Right cardiac atrium (tissue), 5 donors: ENCODE results near the gene SLC39A7. TPM values are rescaled to one million over a fixed set of nuclear protein-coding genes. Genes with fewer than 3 reads are reported as not detected.

Experiments
- ATAC-seq, 2 donors: fragments of 200-7000 bp; cut with Tn5 transposase; one replicate each; pipeline versions ENCODE4 v1.8.0 to v1.9.1; 2020; ENCODE audit warnings: moderate library complexity in 2 of 2, mild to moderate bottlenecking in 1 of 2
- DNase-seq, 3 donors: peaks; one replicate each; pipeline ENCODE4 v3.0.0-alpha.2; 2020
- H3K27ac ChIP-seq: one replicate; pipeline ENCODE4 v1.5.1; 2013; ENCODE audit warnings: mild to moderate bottlenecking, low read length, control low read depth, moderate library complexity
- H3K27me3 ChIP-seq: one replicate; pipeline ENCODE4 v1.6.1; 2013; ENCODE audit not compliant: control insufficient read depth, insufficient read depth
- H3K4me1 ChIP-seq: one replicate; pipeline ENCODE4 v1.6.1; 2013; ENCODE audit warnings: low read length; ENCODE audit not compliant: control insufficient read depth, insufficient read depth
- H3K4me3 ChIP-seq: one replicate; pipeline ENCODE4 v1.5.1; 2013; ENCODE audit warnings: low read length, control low read depth
- H3K9me3 ChIP-seq: one replicate; pipeline ENCODE4 v1.6.1; 2013; ENCODE audit warnings: low read length; ENCODE audit not compliant: control insufficient read depth
- WGBS: extraction: QIAGEN DNeasy Blood & Tissue Kit; methylation state at CpG from one replicate; pipeline ENCODE4 v1.1.7; 2013; 5-methylcytosine and 5-hydroxymethylcytosine counted together
- intact Hi-C, 4 donors: fragments of 100-400 bp; cut with DNase I; formaldehyde crosslinking; loops; one replicate each; pipeline versions ENCODE4 v1.11.0 to v1.14.0; 2022 to 2023
- polyA plus RNA-seq: library from polyadenylated mRNA; stranded (reverse); fragments of 200-250 nt; gene quantifications from one replicate; pipeline ENCODE4 v1.2.3, GENCODE V29; 2013
- total RNA-seq, 4 donors: library from RNA; stranded (reverse); fragmentation: NEBNext Ultra II Directional; extraction: Animal tissue kit (Norgen Biotek cat#: 25700); gene quantifications; one replicate each; pipeline ENCODE4 v1.2.1, GENCODE V29; 2021
- donor health status: healthy with polysubstance abuse.
- donor health status: DM: no; HTN: yes; CAD: no.
- donor health status: DM: no; HTN: no; CAD: no.
- donor health status: DM: no; HTN: yes; CAD: no; lungs with severe emphysema.
- donor health status: DM: yes; HTN: yes; CAD: no.

The SLC39A7 gene
- total and polyA plus RNA-seq, 5 donors, result 59.0 to 124 (median 78.6) TPM

DNA sequence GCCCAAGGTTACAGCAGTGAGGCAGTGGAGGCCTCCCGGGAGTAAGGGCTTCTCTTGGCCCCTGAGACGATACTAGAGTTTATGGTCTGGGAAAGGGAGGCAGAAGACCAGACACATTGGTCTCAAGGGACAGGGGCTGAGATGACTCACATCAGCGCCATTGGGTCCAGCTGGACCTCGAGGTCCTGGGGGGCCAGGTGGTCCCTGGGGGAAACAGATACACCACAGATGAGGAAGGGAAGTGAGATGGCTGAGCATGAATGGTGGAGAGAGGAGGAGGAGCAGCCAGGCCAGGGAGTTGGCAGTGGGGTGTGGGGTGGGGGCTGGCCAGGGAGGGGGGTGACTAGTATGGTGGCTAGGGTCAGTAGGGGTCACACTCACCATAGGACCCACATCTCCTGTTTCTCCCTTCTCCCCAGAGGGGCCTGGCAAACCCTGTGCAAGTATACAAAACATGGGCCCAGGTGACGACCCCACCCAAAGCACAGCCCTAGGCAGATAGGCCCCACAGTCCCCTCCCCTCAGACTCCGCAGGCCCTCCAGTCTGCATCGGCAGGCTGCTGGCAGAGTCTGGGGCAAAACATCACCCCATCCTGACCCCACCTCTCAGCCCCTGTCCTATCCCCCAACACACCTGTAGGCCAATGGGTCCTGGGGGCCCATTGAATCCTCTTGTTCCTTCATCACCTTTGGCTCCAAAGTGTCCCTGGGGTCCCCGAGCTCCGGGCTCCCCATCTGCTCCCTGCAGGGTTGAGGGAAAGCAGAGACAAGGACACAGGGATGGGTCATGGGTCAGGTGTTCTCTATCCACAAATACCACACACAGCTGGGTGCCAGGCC, 30.3 kb upstream of the SLC39A7 start:
- Histone ChIP-seq H3K4me3 (no peak overlapping the region), H3K27ac (no peak overlapping the region), H3K4me1 (no peaks in the 10 kb centered on the region), H3K9me3 (no peaks in the 10 kb centered on the region), H3K27me3 (no peaks in the 10 kb centered on the region)
- ATAC-seq (no peak), DNase-seq (peak in 2 of 3 donors; percentile 11 to 28)
- intact Hi-C loops, result loop anchor here in 2 of 4 donors (5.0 to 10.0 kb wide), 2 partner anchors 72 to 74 kb away; no protein-coding TSS in a partner anchor
- WGBS, result 86% methylated on average over 9 of the region's 9 CpGs

GRCh38 chr6:33171016-33171879, 29.4 kb upstream of the SLC39A7 start:
- Histone ChIP-seq H3K27ac (no peak overlapping the region), H3K27me3 (no peaks in the 10 kb centered on the region), H3K9me3 (no peaks in the 10 kb centered on the region), H3K4me1 (no peaks in the 10 kb centered on the region), H3K4me3 (no peak overlapping the region)
- WGBS, result 90% methylated on average over 11 of the region's 11 CpGs
- no peak for ATAC-seq
- DNase-seq, result peak; percentile 10 to 30 (median 29)
- intact Hi-C loops, result loop anchor here in 2 of 4 donors (5.0 to 10.0 kb wide), 2 partner anchors 71 to 74 kb away; no protein-coding TSS in a partner anchor

- ATAC-seq, result no peak
- intact Hi-C loops, result loop anchor here in 2 of 4 donors (5.0 to 10.0 kb wide), 2 partner anchors 70 to 73 kb away; no protein-coding TSS in a partner anchor
- H3K4me1 ChIP-seq, result no peaks in the 10 kb centered on the region
- no peak overlapping the region for H3K27ac ChIP-seq
- no peaks in the 10 kb centered on the region for H3K9me3 ChIP-seq
- WGBS, result 73% methylated on average over 8 of the region's 8 CpGs
- DNase-seq, result peak in 2 of 3 donors; percentile 10 to 11
- H3K27me3 ChIP-seq, result no peaks in the 10 kb centered on the region
- H3K4me3 ChIP-seq, result no peak overlapping the region
Measured at GRCh38 chr6:33171880-33172687, 28.6 kb upstream of the SLC39A7 start.

- Histone ChIP-seq H3K4me3 (no peak overlapping the region), H3K4me1 (no peaks in the 10 kb centered on the region), H3K9me3 (no peaks in the 10 kb centered on the region), H3K27me3 (no peaks in the 10 kb centered on the region), H3K27ac (no peak overlapping the region)
- intact Hi-C loops, result loop anchor here in 2 of 4 donors (5.0 to 10.0 kb wide), 2 partner anchors 69 to 72 kb away; no protein-coding TSS in a partner anchor
- 73% methylated on average over 16 of the region's 16 CpGs for WGBS
- DNase-seq (peak; percentile 8 to 30 (median 14)), ATAC-seq (no peak)
Measured at GRCh38 chr6:33172688-33173534, 27.8 kb upstream of the SLC39A7 start.

DNA sequence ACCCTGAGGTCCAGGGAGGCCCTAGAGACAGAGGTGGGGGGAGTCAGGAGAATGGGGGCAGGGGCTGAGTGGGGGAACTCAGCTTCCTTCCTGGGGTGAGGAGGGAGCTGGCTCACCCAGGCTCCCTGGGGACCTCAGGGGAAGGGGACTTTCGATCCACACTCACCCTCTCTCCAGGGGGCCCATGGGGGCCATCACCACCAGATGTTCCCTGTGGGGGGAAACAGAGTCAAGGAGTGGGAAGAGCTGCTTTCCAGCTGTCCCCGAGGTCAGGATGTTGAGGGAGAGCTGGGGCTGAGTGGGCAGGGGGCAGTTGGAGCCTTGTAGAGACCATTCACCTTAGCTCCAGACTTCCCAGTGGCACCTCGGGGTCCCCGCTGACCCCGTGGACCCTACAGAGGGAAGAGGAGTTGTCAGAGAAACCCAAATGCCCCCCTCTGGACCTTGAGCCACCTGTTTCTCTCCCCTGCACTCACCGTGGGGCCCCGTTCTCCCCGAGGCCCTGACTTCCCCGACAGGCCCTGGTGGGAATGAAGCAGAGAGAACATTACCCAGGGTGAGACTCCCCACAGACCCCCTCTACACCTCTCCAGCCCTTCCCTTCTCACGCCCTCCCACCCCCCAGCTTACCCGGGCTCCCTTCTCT, 27.0 kb upstream of the SLC39A7 start:
- peak; percentile 2 to 25 (median 11) for DNase-seq

DNA sequence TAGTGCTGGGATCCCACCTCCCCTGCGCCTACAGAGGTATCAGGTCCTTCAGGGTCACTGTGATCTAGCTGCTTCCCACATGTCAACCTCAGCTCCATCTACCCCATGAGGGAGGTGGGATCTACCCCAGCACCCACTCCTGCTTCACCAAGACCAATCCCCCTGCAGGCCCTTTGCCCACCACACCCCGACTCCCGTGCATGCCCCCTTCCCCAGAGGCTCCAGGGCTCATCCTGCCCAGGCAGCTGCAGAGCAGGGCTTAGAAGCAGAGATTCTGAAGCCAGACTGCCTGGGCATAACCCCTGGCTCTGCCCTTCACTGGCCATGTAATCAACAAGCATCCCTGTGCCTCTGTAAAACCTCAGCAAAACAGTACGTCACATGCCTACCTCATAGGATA, 25.9 kb upstream of the SLC39A7 start:
- H3K27ac ChIP-seq, result no peak overlapping the region

More for the DNA sequence above, 27.0 kb upstream of the SLC39A7 start:
- H3K9me3 ChIP-seq, result no peaks in the 10 kb centered on the region
- ATAC-seq, result no peak
- no peaks in the 10 kb centered on the region for H3K27me3 ChIP-seq
- 75% methylated on average over 11 of the region's 11 CpGs for WGBS
- H3K27ac ChIP-seq, result no peak overlapping the region
- H3K4me3 ChIP-seq, result no peak overlapping the region
- no peaks in the 10 kb centered on the region for H3K4me1 ChIP-seq
- intact Hi-C loops, result loop anchor here in 2 of 4 donors (5.0 to 10.0 kb wide), 2 partner anchors 69 to 71 kb away; no protein-coding TSS in a partner anchor

DNA sequence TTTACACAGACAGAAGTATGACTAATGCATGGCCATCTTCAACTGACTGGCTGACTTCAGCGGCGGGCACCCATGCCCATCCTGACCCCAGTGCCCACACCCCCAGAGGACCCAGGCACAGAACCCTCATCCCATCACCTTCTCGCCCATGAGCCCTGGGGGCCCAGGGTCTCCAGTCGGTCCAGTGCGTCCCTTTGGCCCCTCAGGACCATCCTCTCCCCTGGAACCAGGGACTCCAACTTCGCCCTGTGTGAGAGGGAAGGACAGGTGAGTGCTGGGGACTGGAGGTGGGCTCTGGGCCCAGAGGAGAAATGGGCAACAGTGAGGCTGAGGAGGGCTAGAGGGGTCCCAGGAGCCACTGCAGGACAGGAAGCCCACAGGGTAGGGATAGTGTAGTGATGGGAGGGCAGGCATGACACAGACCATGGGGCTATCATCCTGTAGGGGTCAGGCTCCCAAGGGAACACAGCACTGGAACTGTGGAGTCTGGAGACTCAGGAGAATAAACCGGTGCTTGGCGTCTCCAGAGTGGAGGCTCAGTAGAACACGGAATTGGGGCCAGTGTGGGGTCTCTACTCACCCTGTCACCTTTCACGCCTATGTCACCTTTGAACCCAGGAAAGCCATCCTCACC, 25.1 kb upstream of the SLC39A7 start:
- no peak overlapping the region for H3K27ac ChIP-seq
- H3K4me3 ChIP-seq, result no peak overlapping the region
- DNase-seq (peak in 2 of 3 donors; percentile 4 to 15), ATAC-seq (no peak)
- no peaks in the 10 kb centered on the region for H3K9me3 ChIP-seq
- intact Hi-C loops, result loop anchor here in 1 of 4 donors (10.0 kb wide), 1 partner anchor 69 kb away; no protein-coding TSS in a partner anchor
- H3K27me3 ChIP-seq, result no peaks in the 10 kb centered on the region
- H3K4me1 ChIP-seq, result no peaks in the 10 kb centered on the region
- WGBS, result 82% methylated on average over 10 of the region's 10 CpGs

More for the DNA sequence above, 25.9 kb upstream of the SLC39A7 start:
- WGBS, result 89% methylated on average over 4 of the region's 4 CpGs
- no peaks in the 10 kb centered on the region for H3K9me3 ChIP-seq
- intact Hi-C loops, result loop anchor here in 2 of 4 donors (5.0 to 10.0 kb wide), 2 partner anchors 68 to 70 kb away; no protein-coding TSS in a partner anchor
- H3K27me3 ChIP-seq, result no peaks in the 10 kb centered on the region
- peak in 1 of 3 donors; percentile 17 for DNase-seq
- no peak for ATAC-seq
- no peak overlapping the region for H3K4me3 ChIP-seq
- H3K4me1 ChIP-seq, result no peaks in the 10 kb centered on the region

DNA sequence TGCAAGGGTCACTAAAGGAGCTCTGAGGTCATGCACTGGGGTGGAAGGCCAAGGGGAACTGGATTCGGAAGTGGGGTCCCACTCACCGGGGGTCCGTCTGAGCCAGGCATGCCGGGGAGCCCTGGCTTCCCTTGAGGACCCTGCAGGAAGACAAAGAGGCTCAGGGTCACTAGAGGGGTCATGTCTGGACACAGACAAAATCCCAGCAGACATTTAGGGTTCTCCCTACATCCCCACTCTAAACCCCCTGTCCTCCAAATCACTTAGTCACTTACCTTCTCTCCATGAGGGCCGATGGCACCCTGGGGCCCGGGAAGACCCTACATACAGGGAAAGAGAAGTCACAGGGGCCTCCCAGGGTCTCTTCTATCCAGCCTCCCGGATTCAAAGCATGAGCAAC, 23.8 kb upstream of the SLC39A7 start:
- no peaks in the 10 kb centered on the region for H3K27me3 ChIP-seq
- intact Hi-C loops, result loop anchor here in 1 of 4 donors (10.0 kb wide), 1 partner anchor 68 kb away; no protein-coding TSS in a partner anchor
- no peaks in the 10 kb centered on the region for H3K9me3 ChIP-seq
- DNase-seq (peak in 1 of 3 donors; percentile 30), ATAC-seq (no peak)
- H3K27ac ChIP-seq, result no peak overlapping the region
- 92% methylated on average over 7 of the region's 7 CpGs for WGBS
- H3K4me3 ChIP-seq, result no peak overlapping the region
- no peaks in the 10 kb centered on the region for H3K4me1 ChIP-seq
